ENCODE measurements around the gene PTPRC.

PTPRC gene

DNA sequence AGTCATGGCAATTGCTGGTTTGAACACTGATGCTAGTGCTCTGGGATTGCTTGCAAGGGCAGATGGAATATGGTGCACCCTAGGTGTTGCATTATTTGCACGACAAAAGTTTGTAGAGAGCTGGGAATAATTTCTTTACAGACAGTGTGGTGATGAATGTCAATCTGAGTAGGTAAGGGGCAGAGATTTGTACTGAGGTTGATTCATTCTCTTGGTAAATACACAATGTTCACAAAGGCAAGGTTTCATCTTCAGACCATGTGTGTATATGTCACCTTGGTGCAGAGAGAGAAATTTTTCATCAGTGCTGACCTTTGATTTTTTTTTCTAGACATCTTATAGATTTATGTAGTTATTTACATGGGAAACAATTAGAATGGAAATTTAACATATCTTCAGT, 5.0 kb downstream of the PTPRC start:
- in situ Hi-C loops (cut with MboI; ENCODE audit: low sequenced_read_pairs), result no loop called here

DNA sequence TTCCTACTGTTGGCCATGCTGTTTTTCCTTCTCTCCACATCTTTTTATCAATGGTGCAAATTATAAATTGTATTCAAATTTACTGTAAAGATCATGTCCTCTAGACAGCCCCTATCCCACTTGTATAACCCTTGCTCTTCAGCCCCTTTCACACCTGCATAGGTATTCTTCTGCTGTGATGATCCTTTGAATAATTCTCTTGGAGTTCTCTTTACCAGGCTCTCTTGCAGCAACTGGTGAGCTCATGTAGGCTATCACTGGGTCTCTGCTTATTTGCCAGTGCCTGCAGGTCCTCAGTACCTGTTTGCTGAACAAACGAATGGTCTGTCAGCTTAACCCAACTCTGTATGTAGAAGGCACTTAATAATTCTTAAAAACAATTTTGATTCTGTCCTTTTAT, 8.2 kb downstream of the PTPRC start:
- in situ Hi-C loops (cut with MboI; ENCODE audit: low sequenced_read_pairs), result no loop called here

DNA sequence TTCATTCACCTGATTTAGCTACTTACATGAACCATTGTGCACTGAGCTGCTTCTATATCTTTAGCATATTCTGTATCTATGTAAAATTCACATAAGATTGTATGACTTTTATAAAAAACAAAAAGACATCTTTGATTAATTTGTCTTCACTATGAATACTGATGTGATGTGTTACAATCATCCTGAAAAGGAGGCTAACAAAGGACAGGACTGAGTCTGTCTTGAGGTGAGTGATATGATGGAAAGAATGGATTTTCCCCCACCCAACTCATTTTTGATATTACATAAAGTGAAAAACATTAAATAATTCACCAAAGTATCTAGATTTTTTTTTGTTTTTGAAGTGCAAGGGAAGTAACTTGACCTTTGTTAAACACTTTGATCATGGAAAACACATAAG, 9.8 kb downstream of the PTPRC start:
- in situ Hi-C loops (cut with MboI; ENCODE audit: low sequenced_read_pairs), result no loop called here

DNA sequence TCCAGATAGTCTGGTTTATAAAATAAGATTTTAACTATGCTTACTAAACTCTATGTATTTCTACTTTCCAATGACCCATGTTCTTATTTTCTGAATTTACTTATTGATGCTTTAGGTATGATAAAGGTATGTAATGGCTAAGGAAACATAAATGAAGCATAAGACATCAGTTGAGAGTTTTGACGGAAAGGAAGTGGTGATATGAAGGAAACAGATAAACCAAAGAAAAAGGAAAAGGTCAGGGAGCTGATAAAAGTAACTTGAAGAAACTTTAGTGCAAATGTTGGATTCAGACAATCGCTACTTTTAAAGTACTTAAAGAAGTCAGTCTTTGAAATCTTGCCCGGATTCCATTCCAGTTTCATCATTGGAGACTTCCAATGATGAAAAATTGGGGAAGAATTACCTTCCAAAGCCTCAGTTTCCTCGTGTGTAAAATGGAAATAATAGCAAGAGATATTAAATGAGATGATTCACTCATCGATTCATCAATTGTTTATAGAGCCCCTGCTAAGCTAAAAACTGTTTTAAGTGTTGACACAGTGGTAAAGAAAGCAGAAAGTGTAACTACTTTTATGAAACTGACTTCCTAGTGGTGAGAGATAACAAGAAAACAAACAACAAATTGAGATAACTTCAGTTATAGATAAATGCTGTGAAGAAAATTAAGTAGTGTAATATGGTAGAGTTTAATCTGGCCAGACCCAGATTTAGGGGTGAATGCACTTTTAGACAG, 10.6 kb downstream of the PTPRC start:
- in situ Hi-C loops (cut with MboI; ENCODE audit: low sequenced_read_pairs), result no loop called here

DNA sequence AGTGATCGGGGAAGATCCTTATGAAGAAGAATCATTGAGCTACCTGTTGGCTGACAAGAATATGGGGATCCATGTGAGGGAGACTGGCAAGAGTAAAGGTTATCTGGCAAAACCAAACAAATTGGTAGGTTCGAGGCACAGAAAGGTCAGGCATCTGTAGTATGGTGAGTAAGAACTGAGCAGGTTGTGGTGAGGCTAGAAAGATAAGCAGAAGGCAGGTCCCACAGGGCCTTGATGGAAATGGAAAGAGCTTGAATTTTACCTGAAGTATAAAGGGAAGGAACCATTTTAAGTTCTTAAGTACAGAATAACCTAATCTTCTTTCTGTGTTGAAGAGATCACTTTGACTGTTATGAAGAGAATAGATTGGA, 11.1 kb downstream of the PTPRC start:
- in situ Hi-C loops (cut with MboI; ENCODE audit: low sequenced_read_pairs), result no loop called here

DNA sequence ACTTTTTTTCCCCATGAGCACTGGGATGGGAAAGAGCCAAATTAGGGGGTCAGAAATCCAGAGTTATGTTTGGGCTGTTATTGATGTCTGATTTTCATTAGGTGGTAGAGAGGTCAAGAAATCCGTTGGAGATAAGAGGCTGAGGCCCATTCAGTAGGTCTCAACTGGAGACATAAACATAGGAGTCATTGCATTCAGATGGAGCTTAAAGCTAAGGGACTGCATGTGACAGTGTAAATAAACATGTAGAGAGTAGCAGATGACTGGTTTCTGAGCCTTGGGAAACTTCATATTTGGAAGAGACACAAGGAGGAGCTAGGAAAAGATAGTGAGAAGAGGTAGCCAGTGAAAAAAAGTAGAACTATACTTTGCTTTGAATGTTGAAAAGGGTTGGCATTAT, 11.7 kb downstream of the PTPRC start:
- in situ Hi-C loops (cut with MboI; ENCODE audit: low sequenced_read_pairs), result no loop called here

DNA sequence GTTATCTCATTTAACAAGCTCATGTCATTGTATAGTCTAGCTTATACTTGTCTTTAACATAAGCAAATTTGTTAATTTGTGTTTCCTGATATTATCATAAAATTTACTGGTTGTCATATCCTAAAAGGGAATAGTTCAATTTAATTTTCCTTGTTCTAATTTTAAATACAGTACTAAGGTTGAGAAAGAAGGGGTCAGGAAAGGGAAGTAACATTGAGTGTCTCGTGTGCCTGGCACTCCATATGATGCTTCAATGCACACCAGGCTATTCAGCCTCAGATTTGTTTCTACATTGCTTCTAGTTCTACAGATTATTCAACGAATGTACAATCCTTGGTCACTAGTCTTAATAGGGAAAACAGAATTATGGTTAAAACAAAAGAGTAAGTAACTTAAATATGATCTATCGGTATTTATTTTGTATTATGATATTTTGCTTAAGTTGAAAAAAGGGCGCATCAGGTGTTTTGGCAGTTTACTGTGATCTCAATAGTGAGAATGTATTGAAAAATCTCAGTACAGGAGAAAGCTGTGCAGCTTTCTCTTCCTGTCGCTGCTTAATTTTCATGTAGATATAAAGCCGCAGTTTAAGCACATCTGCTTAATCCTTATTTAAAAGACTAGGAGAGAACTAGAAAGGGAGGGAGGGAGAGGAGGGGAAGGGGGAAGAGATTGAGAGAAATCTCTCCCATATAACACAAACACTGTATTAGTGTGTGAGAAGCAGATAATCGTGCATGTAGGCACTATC, 13.0 kb downstream of the PTPRC start:
- in situ Hi-C loops (cut with MboI; ENCODE audit: low sequenced_read_pairs), result no loop called here

DNA sequence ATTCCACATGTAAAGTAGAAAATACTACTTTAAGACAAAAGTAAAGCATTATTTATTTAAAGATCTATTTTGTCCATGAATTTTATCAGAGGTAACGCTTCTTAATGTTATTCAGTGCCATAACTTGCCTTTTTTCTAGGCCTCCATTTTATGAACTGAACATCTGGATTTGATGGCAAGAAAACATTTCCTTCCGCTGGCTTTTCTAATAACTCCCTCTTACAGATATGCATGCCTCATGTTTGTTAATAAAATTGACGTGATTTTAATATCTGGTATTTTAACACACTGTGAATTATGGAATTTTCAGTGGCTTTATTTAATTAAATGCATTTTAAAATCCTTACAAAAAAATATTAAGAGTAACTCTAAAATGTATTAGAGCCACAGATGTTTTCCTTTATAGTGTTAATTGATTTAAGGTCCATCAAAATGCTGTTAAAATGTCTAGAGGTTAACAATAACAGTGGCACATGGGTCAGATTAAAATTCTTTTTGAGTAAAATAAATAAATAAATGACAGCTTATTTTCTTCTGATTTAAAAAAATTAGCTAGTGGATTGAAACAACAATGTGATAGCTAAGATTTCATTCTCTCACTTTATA, 15.1 kb downstream of the PTPRC start:
- in situ Hi-C loops (cut with MboI; ENCODE audit: low sequenced_read_pairs), result no loop called here

DNA sequence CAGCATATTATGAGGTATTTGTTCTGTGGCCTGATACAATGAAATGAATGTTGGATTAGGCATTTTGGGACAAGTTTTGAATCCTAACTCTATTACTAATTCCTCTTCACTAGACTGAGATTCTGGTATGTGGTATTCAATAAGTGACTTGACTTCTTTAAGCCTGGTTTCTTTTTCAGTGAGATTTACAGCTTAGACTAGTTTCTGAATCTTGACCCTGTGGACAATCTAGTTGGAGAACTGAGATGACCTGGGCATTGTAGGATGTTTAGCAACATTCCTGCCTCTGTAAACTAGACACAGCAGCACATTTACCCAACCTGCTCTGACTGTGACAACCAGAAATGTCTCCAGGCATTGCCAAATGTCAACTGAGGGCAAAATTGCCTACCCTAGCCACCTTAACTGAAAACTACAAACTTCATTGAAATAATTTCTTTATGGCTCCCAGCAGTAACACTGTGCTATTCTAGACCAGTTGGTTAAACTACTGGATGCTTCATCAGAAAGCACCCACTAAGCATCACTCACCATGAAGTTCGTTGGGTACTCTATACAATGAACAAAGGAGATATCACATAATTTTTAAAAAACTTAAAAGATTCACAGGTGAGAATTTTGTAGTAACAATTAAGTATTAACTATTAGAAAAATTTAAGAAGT, 16.8 kb downstream of the PTPRC start:
- in situ Hi-C loops (cut with MboI; ENCODE audit: low sequenced_read_pairs), result no loop called here

DNA sequence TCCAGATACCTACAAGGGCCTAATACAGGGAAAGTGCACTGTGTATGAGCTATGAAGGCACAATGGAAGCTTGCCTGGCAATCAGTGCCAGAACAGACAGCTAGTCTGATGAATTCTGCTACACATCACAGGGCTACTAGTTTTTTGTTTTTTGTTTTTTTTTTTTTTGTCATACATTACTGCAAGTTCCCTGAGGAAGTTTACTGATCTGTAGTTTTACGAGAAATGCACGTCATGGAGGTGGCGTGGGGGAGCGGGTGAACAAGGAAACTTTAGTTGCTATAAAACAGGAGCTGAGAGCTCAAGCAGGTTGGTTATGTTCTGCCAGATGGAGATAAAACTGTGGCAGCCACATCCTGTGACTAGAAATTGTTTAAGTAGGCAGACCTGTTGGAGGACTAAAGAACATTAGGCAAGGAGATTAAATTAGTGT, 17.7 kb downstream of the PTPRC start:
- in situ Hi-C loops (cut with MboI; ENCODE audit: low sequenced_read_pairs), result no loop called here

DNA sequence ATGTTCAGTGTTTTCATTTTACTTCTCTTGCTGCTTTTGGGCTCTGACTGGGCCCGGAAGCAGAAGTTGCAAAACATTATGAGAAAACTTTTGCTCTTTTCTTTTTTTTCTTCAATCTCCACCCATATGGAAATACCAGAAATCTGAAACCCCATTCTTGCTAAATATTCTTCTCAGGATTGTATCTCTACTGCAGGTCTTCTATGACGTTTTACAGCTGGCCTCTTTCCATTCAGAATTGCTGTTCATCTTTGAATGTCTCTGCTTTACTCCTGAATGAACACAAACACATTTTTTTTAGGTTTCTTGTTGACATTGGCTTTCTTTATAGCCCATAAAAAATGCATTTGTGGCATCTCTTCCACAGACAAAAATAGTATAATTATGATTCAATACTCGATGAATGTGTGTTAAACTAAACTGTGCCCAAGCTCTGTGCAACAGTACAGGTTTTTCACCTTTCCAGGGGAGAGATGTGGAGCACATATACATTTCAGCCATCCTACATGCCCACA, 18.8 kb downstream of the PTPRC start:
- in situ Hi-C loops (cut with MboI; ENCODE audit: low sequenced_read_pairs), result no loop called here

DNA sequence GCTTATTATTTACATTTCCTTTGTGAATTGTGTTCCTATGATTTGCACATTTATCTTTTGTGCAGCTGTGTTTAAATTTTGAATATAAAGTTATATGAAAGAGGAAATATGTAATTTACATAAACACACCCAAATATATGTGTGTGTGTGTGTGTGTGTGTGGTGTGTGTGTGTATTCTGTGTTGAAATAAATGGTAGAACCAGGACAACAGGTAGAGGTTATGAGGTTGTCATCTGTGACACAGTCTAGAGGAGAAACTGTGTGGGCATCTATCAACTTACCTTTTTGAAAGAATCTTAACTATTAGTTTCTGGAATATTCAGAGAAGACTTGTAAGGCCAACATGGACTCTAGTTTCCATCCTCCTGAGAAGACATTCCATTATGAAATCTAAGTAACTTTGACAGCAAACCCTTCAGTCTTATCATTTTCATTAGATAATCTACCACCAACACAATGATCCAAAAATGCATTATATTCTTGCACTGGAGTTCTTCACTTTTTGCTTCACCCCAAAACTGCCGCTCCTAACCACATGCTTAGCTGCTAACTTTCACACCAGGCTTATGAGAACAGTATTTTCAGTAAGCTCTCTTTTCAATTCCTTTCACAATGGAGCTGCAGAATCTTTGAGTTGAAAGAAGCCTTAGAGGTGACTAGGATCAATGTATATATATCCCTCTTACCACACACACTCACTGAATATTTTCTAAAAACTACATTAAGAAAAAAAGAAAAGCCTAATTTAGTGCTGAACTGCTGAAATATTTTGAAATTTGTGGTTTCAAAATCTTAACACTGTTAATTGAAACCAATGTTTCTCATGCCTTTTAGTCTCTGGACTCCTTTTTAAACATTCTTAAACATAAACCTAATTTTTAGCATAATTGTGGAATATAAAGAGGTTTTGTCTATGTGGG, 21.8 kb downstream of the PTPRC start:
- in situ Hi-C loops (cut with MboI; ENCODE audit: low sequenced_read_pairs), result no loop called here

DNA sequence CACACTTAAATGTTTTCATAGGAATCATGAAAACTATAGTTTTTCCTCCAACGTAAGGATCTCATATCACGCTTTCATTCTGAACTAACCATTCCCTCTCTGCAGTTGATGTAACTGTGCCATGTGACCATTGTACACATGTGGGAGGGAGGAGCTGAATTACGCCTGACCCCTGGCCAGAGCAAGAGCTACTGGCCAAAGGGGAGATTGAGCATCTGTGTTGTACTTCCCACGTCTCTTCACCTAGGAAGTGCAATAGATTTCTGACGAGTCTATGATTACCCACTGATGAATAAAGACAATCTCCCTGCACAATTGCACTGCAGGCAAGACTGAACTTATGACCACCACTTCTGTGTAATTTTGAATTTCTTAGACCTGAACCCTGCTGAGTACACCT, 24.0 kb downstream of the PTPRC start:
- in situ Hi-C loops (cut with MboI; ENCODE audit: low sequenced_read_pairs), result no loop called here

DNA sequence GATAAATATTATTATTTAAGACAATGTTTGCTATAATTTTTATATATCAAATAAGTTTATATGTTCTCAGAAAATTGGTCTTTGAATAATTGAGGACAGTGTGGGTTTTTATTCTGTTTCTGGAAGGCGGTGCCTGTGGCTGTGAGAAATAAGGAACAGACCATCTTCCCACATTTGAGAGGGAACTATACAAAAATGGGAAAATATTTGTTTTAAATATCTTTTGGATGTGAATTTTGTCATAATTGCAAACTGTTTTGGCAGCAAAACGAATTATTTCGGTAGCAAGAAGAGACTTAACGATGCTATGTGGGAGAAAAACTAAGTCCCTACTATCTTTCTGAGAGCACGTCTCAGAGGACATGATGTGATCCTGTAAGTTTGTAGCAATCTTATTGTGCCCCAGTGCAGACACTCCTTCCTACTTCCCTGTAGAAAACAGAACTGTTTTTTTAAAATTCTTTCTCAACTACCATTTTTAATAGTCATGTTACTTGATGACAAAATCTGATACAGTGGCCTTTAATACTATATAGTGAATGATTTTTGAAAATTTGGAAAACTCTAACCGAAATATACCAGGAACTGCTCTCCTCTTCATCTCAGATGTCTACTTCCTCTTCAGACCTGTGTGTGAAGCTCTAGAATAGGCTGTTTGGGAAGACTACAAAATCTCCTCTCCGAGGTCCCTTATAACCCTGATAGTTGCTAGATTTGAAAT, 25.4 kb downstream of the PTPRC start:
- in situ Hi-C loops (cut with MboI; ENCODE audit: low sequenced_read_pairs), result no loop called here

DNA sequence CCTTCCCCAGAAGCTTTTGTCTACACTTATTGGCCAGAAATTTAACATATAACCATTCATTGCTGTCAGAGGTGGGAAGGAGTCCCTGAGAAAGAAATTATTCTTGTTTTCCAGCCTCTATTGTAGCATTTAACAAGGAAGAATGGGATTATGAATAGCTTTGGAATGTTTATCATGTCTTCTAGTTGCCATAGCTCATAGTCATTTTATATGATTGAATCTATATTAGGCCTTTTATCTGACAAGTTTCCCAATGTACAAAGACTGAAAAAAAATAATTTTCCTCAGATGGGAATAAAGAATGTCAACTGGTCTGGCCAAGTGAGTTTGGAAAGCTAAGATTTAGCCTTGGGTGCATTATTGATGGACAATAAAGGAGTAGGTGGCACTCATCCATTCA, 28.3 kb downstream of the PTPRC start:
- in situ Hi-C loops (cut with MboI; ENCODE audit: low sequenced_read_pairs), result no loop called here

DNA sequence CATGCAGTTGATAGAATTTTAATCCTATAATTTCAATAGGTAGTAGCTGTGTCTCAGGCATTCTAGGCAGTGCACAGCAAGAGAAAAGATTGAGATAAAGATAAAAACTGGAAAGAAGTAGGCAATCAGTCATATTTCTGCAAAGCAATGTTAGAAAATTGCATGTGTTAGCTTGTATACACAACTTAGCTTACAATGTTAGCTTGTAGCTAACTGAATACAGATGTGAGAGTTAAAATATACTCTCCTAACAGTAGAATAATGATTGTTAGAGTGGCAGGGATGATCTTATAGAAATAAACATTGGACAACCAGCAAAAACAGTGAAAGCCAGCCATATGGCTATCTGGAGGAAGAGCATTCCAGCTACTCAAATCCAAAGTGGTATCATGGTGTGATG, 29.0 kb downstream of the PTPRC start:
- in situ Hi-C loops (cut with MboI; ENCODE audit: low sequenced_read_pairs), result no loop called here

DNA sequence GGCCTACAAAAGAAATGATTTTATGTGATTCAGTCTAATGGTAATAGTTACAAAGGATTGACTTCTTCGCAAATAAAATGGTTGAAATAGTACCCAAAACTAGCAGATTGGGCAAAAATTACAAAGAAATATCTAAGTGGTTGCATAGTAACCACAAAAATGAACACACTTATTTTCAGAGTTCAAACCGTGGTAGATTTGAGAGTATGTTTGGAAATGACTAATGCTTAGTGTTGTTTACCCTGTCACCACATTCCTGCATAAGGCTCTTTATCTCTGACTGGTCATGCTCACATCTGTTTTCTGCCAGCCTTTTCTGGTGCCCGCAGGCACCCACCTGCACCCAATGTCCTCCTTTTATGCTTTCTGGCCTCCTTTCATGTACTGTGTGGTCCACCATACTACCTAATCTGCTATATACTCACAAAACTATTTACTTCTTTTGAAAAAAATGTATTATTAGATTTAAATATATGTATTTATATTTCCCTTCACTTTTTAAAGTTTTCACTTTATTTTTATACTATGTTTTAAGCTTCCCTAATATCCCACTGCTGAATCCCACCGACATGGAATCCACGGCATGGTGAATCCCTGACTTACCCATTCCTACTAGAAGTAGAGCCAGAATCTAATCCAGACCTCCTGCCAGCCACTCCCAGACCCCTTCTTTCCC, 30.3 kb downstream of the PTPRC start:
- in situ Hi-C loops (cut with MboI; ENCODE audit: low sequenced_read_pairs), result no loop called here

DNA sequence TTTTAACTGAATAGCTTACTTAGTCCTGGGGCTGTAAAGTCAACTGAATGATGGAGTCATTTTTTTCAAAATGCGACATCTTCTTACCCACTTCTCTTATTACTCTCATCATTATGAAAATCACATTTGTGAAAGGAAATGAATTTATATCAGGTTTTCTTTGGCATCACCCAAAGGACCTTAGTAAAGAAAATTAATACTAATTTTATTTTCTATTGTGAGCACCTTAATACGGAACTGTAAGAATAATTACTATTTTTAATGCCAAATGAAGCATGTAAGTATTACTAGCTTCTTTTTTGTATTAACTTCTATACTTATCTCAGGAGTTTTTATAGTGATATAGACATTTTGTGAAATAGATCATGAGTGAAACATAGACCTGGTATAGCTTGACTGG, 30.9 kb downstream of the PTPRC start:
- in situ Hi-C loops (cut with MboI; ENCODE audit: low sequenced_read_pairs), result no loop called here

DNA sequence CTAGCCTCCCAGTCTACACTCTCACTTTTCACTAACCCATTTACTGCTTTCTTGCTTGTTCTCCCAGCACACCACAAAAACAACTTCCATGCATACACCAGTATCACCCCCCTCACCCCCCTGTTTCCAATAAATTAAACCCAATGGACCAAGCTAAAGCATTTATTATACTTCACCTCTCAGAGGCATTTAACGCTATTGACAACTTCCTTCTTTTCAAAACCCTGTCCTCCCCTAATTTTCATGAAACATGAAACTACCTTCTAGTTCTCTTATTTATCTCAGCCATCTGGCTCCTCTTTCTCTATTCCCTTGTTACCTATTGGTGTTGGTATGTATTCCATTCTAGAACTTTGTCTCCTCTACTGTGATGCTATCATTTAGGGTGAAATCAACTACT, 32.3 kb downstream of the PTPRC start:
- in situ Hi-C loops (cut with MboI; ENCODE audit: low sequenced_read_pairs), result no loop called here
